Mammary epithelial cell (primary cell): ENCODE results near the gene MCU.

Source experiments
- CTCF ChIP-seq, 2 donors: IDR thresholded peaks in 1 of 2; conservative IDR thresholded peaks in 1 of 2; 2 replicates each; pipeline ENCODE4 v1.5.1; 2011 to 2012; ENCODE audit warnings: inconsistent platforms in 2 of 2, low read length in 2 of 2, mild to moderate bottlenecking in 2 of 2, control low read depth in 1 of 2, low read depth in 1 of 2; ENCODE audit not compliant: insufficient read depth in 1 of 2; ENCODE audit errors: extremely low read depth in 1 of 2
- EZH2 ChIP-seq: IDR thresholded peaks from 2 replicates; pipeline ENCODE4 v1.6.1; 2012; ENCODE audit warnings: low read length, inconsistent platforms, borderline replicate concordance

DNA sequence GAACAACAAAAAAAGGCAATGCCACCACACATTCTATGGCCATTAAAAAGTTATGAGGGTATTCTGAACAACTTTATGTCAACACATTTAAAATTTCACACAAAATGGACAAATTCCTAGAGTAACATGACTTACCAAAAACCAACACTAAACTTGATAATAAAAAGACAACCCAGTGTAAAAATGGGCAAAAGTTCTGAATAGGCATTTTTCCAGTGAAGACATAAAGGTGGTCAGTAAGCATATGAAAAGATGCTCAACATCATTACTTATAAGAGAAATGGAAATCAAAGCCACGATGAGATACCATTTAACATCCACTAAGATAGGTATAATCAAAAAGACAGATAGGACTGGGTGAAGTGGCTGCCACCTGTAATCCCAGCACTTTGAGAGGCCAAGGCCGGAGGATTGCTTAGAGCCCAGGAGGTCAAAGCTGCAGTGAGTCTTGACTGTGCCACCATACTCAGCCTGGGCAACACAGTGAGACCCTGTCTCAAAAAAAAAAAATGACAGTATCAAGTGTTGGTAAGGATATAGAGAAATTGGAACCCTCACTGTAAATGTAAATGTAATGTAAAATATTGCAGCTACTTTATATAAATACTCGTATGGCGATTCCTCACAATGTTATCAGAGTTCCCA is 130.5 kb downstream of the MCU start:
- no peak for TF ChIP-seq CTCF (conservative IDR thresholded peaks at IDR 0.05 in 1 of 2, IDR thresholded peaks at IDR 0.05 in 1 of 2; ENCODE audit: extremely low read depth in 1 of 2, insufficient read depth in 1 of 2, low read depth in 1 of 2, low read length in 2 of 2)
- TF ChIP-seq EZH2 = no peak
